Stimulated activated CD8-positive, alpha-beta memory T cell treated with anti-CD3 and anti-CD28 coated beads, Interleukin-7, amount 100 ng/mL, for 48 hours (primary cell): ENCODE results near the gene HACL1.
A peak's percentile ranks its signal among the peaks of the same experiment; 100 is the strongest.
"Not testable (repeated sequence)": the region's sequence is repeated elsewhere in the genome, so short reads cannot be mapped to it uniquely, and the experiment has no call there.

ENCODE experiments used
- DNase-seq, 2 donors: peaks; one replicate each; pipeline ENCODE4 v3.0.0-alpha.2; 2020; ENCODE audit warnings: low read depth in 1 of 2; ENCODE audit errors: extremely low read depth in 1 of 2

HACL1 gene

GRCh38 chr3:15581471-15582394 lies 19.6 kb downstream of the HACL1 start:
- no peak for DNase-seq

- DNase-seq, result no peak
Observed at GRCh38 chr3:15579051-15579450, 22.3 kb downstream of the HACL1 start.

- no peak for DNase-seq
Observed at GRCh38 chr3:15578289-15578867, 23.0 kb downstream of the HACL1 start.

GRCh38 chr3:15576475-15576874 lies 24.9 kb downstream of the HACL1 start:
- DNase-seq, result no peak

- DNase-seq, result no peak
Observed at GRCh38 chr3:15575446-15575845, 25.9 kb downstream of the HACL1 start.

- DNase-seq, result no peak
Observed at GRCh38 chr3:15572138-15572537, 29.2 kb downstream of the HACL1 start.

GRCh38 chr3:15563190-15563589 lies 38.2 kb downstream of the HACL1 start:
- no peak for DNase-seq

GRCh38 chr3:15562560-15562959 lies 38.8 kb downstream of the HACL1 start:
- DNase-seq, result no peak

- DNase-seq, result no peak
Observed at GRCh38 chr3:15558581-15558980, 42.8 kb downstream of the HACL1 start.

GRCh38 chr3:15557511-15557946 lies 43.8 kb downstream of the HACL1 start:
- no peak for DNase-seq

- no peak for DNase-seq
Observed at GRCh38 chr3:15556512-15556911, 44.9 kb downstream of the HACL1 start.

GRCh38 chr3:15553749-15554148 lies 47.6 kb downstream of the HACL1 start:
- DNase-seq, result no peak

- no peak for DNase-seq
Observed at GRCh38 chr3:15551902-15552301, 49.5 kb downstream of the HACL1 start.

GRCh38 chr3:15549846-15550245 lies 51.5 kb downstream of the HACL1 start:
- DNase-seq, result no peak

GRCh38 chr3:15542614-15543013 lies 58.8 kb downstream of the HACL1 start:
- DNase-seq, result no peak

- no peak for DNase-seq
Observed at GRCh38 chr3:15541371-15541770, 60.0 kb downstream of the HACL1 start.

- DNase-seq, result no peak
Observed at GRCh38 chr3:15539066-15539465, 62.3 kb downstream of the HACL1 start.

GRCh38 chr3:15538345-15538744 lies 63.0 kb downstream of the HACL1 start:
- no peak for DNase-seq

- DNase-seq, result no peak
Observed at GRCh38 chr3:15536856-15537255, 64.5 kb downstream of the HACL1 start.

- DNase-seq, result peak in 1 of 2 donors; percentile 32
Observed at GRCh38 chr3:15535732-15536131, 65.6 kb downstream of the HACL1 start.

- not testable (repeated sequence) for DNase-seq
Observed at GRCh38 chr3:15532614-15533013, 68.8 kb downstream of the HACL1 start.

- DNase-seq, result no peak
Observed at GRCh38 chr3:15531346-15531745, 70.0 kb downstream of the HACL1 start.
